Skeletal muscle satellite cell (primary cell): ENCODE data around the gene C3.
"Not testable (repeated sequence)": the region's sequence is repeated elsewhere in the genome, so short reads cannot be mapped to it uniquely, and the experiment has no call there.

ENCODE experiments used
- H3K27me3 ChIP-seq: 2 replicates; pipeline ENCODE4 v1.7.0; 2013; ENCODE audit warnings: low read length; ENCODE audit not compliant: control insufficient read depth, insufficient read depth
- H3K36me3 ChIP-seq: 2 replicates; pipeline ENCODE4 v1.7.0; 2013; ENCODE audit warnings: mild to moderate bottlenecking, control low read depth, low read length; ENCODE audit not compliant: insufficient read depth
- H3K4me1 ChIP-seq: 2 replicates; pipeline ENCODE4 v1.7.0; 2013; ENCODE audit warnings: low read length; ENCODE audit not compliant: control insufficient read depth, insufficient read depth
- H3K4me2 ChIP-seq: 2 replicates; pipeline ENCODE4 v1.7.0; 2013; ENCODE audit warnings: mild to moderate bottlenecking, low read length
- H3K4me3 ChIP-seq: 2 replicates; pipeline ENCODE4 v1.7.0; 2013; ENCODE audit warnings: low read length
- H3K9ac ChIP-seq: 2 replicates; pipeline ENCODE4 v1.7.0; 2013; ENCODE audit warnings: mild to moderate bottlenecking, low read depth, low read length, moderate library complexity
- H3K9me3 ChIP-seq: replicated peaks from 2 replicates; pipeline ENCODE4 v1.7.0; 2013; ENCODE audit warnings: mild to moderate bottlenecking, control low read depth, low read length

C3 gene

DNA sequence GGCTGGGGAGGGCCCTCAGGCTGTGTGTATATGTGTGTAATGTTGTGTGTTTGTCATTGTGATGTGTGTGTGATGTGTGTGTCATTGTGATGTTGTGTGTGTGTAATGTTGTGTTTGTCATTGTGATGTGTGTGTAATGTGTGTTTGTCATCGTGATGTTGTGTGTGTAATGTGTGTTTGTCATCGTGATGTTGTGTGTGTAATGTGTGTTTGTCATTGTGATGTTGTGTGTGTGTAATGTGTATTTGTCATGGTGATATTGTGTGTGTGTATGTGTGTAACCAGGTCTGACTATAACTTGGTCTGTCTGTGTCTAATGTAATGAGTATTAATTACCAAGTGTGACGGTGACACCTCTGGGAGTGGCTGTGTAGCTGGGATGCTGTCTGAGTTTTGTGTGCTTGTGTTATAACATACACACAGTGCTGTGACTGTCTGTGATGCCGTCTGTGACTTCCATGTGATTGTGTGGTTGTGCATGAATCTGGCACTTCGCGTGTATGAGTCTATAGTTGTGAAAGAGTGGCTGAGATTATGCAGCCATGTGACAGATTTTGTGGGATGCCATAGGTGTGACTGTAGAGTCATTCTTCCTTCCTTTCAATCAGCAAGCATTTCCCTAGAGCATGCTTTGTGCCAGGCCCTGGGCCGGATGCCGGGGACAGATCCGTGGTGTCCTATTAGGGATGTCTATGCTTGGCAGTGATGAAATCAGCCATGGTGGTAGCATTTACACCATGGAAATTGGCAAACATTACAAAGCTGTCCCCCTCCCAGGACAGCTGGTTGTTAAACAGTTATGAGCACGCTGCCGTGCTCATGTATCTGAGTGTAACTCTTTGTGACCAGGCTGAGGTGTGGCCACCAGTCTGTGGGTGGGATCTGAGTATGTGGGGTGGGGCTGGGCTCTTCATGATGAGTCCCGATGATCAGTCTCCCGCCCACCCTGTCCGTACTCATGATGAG is 56.9 kb downstream of the C3 start:
- no peak overlapping the region for H3K4me2 ChIP-seq
- no peaks in the 10 kb centered on the region for H3K9me3 ChIP-seq
- no peak overlapping the region for H3K4me3 ChIP-seq
- H3K36me3 ChIP-seq: no peaks in the 10 kb centered on the region
- H3K4me1 ChIP-seq: no peaks in the 10 kb centered on the region
- H3K27me3 ChIP-seq: peaks cover 8% of the 10 kb centered on the region
- H3K9ac ChIP-seq: no peak overlapping the region

GRCh38 chr19:6662702-6663101 is 57.7 kb downstream of the C3 start:
- H3K9ac ChIP-seq: no peak overlapping the region
- H3K4me2 ChIP-seq: no peak overlapping the region
- peaks cover 11% of the 10 kb centered on the region for H3K27me3 ChIP-seq
- H3K9me3 ChIP-seq: no peaks in the 10 kb centered on the region
- no peaks in the 10 kb centered on the region for H3K36me3 ChIP-seq
- H3K4me1 ChIP-seq: no peaks in the 10 kb centered on the region
- no peak overlapping the region for H3K4me3 ChIP-seq

DNA sequence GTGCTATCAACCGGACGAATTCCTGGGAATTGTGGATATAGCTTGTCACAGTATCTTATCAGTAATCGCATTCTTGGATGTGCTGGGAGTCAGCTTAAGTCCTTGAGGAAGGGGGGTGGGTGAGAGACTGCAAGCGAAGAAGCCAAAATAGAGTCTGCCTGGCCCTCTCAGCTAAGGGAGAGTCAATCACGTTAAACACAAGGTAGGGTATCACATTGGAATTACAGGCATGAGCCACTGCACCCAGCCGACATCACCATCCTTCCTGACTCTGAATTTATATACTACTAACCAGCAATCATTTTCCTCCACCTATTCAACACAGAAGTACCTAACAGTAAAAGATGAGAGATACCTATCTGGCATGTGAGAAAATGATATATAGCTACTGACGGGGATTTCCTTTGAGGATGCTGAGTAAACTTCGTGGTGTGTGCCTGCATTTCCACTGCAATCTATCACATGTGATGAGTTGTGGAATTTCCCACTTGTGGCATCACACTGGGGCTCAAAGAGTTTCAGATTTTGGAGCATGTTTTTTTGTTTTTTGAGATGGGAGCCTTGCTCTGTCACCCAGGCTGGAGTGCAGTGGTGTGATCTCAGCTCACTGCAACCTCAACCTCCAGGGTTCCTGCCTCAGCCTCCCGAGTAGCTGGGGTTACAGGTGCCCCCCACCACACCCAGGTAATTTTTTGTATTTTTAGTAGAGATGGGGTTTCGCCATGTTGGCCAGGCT is 58.8 kb downstream of the C3 start:
- not testable (repeated sequence) for H3K9me3 ChIP-seq, H3K4me1 ChIP-seq, H3K4me3 ChIP-seq, H3K36me3 ChIP-seq, H3K4me2 ChIP-seq, H3K9ac ChIP-seq
- peaks cover 11% of the 10 kb centered on the region for H3K27me3 ChIP-seq

- H3K4me3 ChIP-seq: no peak overlapping the region
- H3K9me3 ChIP-seq: no peaks in the 10 kb centered on the region
- H3K4me1 ChIP-seq: no peaks in the 10 kb centered on the region
- H3K27me3 ChIP-seq: peaks cover 11% of the 10 kb centered on the region
- H3K4me2 ChIP-seq: no peak overlapping the region
- H3K36me3 ChIP-seq: no peaks in the 10 kb centered on the region
- H3K9ac ChIP-seq: no peak overlapping the region
These were observed 59.5 kb downstream of the C3 start for GRCh38 chr19:6660930-6661329.

DNA sequence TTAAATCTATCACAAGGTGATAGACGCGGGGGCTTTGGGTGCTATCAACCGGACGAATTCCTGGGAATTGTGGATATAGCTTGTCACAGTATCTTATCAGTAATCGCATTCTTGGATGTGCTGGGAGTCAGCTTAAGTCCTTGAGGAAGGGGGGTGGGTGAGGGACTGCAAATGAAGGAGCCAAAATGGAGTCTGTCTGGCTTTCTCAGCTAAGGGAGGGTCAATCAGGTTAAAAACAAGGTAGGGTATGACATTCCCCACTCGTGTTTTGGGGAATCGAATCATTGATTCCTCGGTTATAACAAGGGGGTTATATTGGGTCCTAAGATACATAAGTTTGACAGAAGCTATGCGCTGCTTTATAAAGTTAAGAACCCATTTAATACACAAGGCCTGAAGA is 64.1 kb downstream of the C3 start:
- not testable (repeated sequence) for H3K4me2 ChIP-seq, H3K9ac ChIP-seq, H3K9me3 ChIP-seq, H3K4me3 ChIP-seq, H3K27me3 ChIP-seq, H3K36me3 ChIP-seq, H3K4me1 ChIP-seq

- peaks cover 7% of the 10 kb centered on the region for H3K27me3 ChIP-seq
- H3K4me2 ChIP-seq: no peak overlapping the region
- no peak overlapping the region for H3K9ac ChIP-seq
- H3K4me3 ChIP-seq: no peak overlapping the region
- H3K36me3 ChIP-seq: no peaks in the 10 kb centered on the region
- H3K4me1 ChIP-seq: no peaks in the 10 kb centered on the region
- no peaks in the 10 kb centered on the region for H3K9me3 ChIP-seq
These were observed 65.8 kb downstream of the C3 start for GRCh38 chr19:6654347-6655310.

GRCh38 chr19:6652805-6653094 is 67.7 kb downstream of the C3 start:
- H3K27me3 ChIP-seq: no peaks in the 10 kb centered on the region
- H3K9ac ChIP-seq: no peak overlapping the region
- H3K4me2 ChIP-seq: no peak overlapping the region
- no peaks in the 10 kb centered on the region for H3K36me3 ChIP-seq
- H3K4me1 ChIP-seq: no peaks in the 10 kb centered on the region
- no peaks in the 10 kb centered on the region for H3K9me3 ChIP-seq
- no peak overlapping the region for H3K4me3 ChIP-seq

DNA sequence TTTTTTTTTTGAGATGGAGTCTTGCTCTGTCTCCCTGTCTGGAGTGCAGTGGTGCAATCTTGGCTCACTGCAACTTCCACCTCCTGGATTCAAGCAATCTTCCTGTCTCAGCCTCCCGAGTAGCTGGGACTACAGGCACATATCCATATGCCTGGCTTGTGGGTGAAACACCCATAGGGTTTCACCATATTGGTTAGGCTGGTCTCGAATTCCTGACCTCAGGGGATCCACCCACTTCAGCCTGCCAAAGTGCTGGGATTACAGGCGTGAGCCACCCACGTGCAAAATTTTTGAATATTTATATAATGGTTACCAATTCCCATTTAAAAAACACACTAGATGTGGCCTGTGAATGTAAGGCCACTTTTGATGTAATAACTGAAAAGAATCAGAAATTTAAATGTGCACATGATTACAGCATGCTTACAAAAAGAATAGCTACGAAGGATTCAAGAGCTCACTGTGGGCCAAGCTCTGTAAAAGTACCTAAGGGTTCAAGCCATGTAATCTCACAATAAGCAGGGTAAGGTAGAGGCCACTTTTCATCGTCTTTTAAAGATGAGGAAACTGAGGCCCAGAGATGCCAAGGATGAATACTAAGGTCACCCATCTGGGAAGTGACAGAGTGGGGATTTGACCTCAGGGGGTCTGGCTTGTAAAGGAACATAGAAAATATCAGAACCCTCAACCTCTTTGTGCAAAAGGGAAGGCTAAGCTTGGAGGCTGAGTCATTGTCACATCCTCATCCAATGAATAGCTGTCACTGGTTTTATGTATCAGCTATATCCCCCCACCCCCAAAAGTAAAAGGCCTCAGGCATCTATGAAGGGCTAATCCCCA is 68.3 kb downstream of the C3 start:
- Histone ChIP-seq H3K36me3 (no peaks in the 10 kb centered on the region), H3K4me2 (no peak overlapping the region), H3K4me1 (no peaks in the 10 kb centered on the region), H3K4me3 (no peak overlapping the region), H3K9ac (no peak overlapping the region), H3K9me3 (no peaks in the 10 kb centered on the region), H3K27me3 (peaks cover under 1% of the 10 kb centered on the region)

DNA sequence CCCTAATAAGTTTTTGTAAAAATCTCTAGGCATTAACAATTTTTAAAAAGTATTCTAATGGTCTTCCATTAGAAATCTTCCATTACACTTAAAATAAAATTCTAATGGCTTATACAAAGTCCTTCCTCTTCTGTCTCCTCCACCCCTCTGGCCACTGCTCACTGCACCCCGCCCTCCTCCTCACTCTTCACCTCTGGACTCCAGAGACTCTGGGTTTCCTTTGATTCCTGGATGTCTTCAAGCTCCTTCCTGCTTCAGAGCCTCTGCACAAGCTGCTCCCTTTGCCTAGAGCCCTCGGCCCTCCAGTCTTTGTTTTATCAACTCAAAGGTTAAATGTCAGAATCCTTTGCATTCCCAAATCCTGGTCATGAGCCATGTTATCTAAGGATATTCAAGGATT is 71.3 kb downstream of the C3 start:
- Histone ChIP-seq H3K9me3 (no peaks in the 10 kb centered on the region), H3K4me2 (no peak overlapping the region), H3K27me3 (peaks cover 4% of the 10 kb centered on the region), H3K9ac (no peak overlapping the region), H3K36me3 (no peaks in the 10 kb centered on the region), H3K4me1 (no peaks in the 10 kb centered on the region), H3K4me3 (no peak overlapping the region)

DNA sequence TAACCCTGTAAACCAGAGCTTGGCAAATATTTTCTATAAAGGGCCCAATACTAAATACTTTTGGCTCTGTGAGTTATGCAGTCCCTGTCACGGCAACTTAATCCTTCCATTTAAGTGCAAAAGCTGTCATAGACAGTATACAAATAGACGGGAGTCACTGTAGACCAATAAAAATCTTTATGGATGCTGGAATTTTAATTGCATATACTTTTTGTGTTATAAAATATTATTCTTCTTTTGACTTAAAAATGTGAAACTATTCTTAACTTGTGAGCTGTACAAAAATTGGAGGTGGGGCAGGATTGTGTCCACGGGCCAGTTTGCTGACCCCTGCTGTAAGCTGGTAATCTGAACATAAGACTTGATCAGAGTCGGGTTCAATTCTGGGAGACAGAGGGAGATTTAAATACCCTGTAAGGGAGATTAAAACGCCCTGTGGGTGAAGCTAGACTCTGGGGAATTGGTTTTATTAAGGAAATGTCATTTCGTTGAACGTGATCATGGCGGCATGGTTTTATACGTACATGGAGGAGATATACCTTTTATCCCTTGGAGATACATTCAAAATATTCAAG is 72.2 kb downstream of the C3 start:
- Histone ChIP-seq H3K4me1 (no peaks in the 10 kb centered on the region), H3K36me3 (no peaks in the 10 kb centered on the region), H3K9me3 (no peaks in the 10 kb centered on the region), H3K27me3 (peaks cover 4% of the 10 kb centered on the region), H3K4me2 (no peak overlapping the region), H3K4me3 (no peak overlapping the region), H3K9ac (no peak overlapping the region)
